Spleen (tissue), 7 donors: Measurements from ENCODE around the gene B4GALNT2.

Source experiments
- CTCF ChIP-seq, 11 experiments: fragments of 200-600 bp in 7 of 11; fragments of 450-650 bp in 4 of 11; sonication (generic) in 4 of 11; IDR thresholded peaks in 8 of 11; conservative IDR thresholded peaks in 3 of 11; 1 replicate in 7 of 11; 2 replicates in 4 of 11; pipeline versions ENCODE4 v1.4.0 to v1.8.0; 2016 to 2021; ENCODE audit warnings: antibody characterized with exemption in 11 of 11, inconsistent platforms in 4 of 11, mild to moderate bottlenecking in 1 of 11
- POLR2AphosphoS5 ChIP-seq, 3 donors: sonication (generic); formaldehyde crosslinking; IDR thresholded peaks; one replicate each; pipeline ENCODE4 v1.5.1; 2017; ENCODE audit warnings: antibody characterized with exemption in 3 of 3
- donor health status: DM: no; HTN: no; CAD: no; lungs with moderate emphysema.
- donor health status: DM: no; HTN: no; CAD: no.
- donor health status: DM: no; HTN: no; CAD: no.

GRCh38 chr17:49101054-49101534 is 31.5 kb upstream of the B4GALNT2 start:
- TF ChIP-seq CTCF (IDR thresholded peaks at IDR 0.05 in 8 of 11, conservative IDR thresholded peaks at IDR 0.05 in 3 of 11) = no peak
- TF ChIP-seq POLR2AphosphoS5 (IDR thresholded peaks at IDR 0.05) = no peak
